Measurements from ENCODE around the gene DGCR6.
"Not testable (repeated sequence)": the region's sequence is repeated elsewhere in the genome, so short reads cannot be mapped to it uniquely, and the experiment has no call there.

Gene DGCR6

GRCh38 chr22:18931905-18932652 lies 26.0 kb downstream of the DGCR6 start:
- DNase-seq (ENCODE audit: low spot score) = no peak

GRCh38 chr22:18933914-18934313 lies 27.8 kb downstream of the DGCR6 start:
- DNase-seq (ENCODE audit: low spot score) = no peak

GRCh38 chr22:18934688-18935087 lies 28.6 kb downstream of the DGCR6 start:
- DNase-seq (ENCODE audit: low spot score) = not testable (repeated sequence)

GRCh38 chr22:18935889-18936529 lies 29.9 kb downstream of the DGCR6 start, which contains the start of gene PRODH:
Gene PRODH, minus strand, starts transcription at chr22:18936293. Its CDS starts 6 bp downstream, at chr22:18936287.
- DNase-seq (ENCODE audit: low spot score) = no peak

DNA sequence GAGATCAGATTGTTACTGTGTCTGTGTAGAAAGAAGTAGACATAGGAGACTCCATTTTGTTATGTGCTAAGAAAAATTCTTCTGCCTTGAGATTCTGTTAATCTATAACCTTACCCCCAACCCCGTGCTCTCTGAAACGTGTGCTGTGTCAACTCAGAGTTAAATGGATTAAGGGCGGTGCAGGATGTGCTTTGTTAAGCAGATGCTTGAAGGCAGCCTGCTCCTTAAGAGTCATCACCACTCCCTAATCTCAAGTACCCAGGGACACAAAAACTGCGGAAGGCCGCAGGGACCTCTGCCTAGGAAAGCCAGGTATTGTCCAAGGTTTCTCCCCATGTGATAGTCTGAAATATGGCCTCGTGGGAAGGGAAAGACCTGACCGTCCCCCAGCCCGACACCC lies 32.6 kb downstream of the DGCR6 start:
- DNase-seq (ENCODE audit: low spot score) = not testable (repeated sequence)

DNA sequence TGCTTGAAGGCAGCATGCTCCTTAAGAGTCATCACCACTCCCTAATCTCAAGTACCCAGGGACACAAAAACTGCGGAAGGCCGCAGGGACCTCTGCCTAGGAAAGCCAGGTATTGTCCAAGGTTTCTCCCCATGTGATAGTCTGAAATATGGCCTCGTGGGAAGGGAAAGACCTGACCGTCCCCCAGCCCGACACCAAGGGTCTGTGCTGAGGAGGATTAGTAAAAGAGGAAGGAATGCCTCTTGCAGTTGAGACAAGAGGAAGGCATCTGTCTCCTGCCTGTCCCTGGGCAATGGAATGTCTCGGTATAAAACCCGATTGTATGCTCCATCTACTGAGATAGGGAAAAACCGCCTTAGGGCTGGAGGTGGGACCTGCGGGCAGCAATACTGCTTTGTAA lies 41.0 kb downstream of the DGCR6 start:
- not testable (repeated sequence) for DNase-seq (ENCODE audit: low spot score)

- DNase-seq (ENCODE audit: low spot score) = no peak
Observed at GRCh38 chr22:18947905-18948304, 41.8 kb downstream of the DGCR6 start.

GRCh38 chr22:18950141-18950540 lies 44.0 kb downstream of the DGCR6 start:
- DNase-seq (ENCODE audit: low spot score) = no peak

GRCh38 chr22:18952022-18952421 lies 45.9 kb downstream of the DGCR6 start:
- no peak for DNase-seq (ENCODE audit: low spot score)

DNA sequence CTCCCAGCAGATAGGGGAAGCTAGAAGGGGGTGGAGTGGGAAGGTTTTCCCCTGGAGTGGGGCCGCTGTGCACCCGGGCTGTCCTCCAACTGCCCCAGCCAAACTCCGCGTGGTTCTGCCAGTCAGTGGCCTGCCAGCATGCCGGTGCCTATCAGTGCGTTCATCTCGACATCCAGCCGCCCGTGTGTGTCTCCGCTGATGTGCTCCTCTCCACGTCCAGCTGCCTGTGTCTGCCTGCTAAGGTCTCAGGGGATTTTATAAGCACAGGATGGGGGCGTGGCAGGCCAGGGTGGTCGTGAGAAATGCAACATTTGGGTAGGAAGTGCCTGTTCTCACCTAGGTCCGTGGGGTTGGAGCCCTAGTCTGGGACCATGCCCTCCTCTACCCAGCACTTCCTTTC lies 47.0 kb downstream of the DGCR6 start:
- DNase-seq (ENCODE audit: low spot score) = not testable (repeated sequence)

DNA sequence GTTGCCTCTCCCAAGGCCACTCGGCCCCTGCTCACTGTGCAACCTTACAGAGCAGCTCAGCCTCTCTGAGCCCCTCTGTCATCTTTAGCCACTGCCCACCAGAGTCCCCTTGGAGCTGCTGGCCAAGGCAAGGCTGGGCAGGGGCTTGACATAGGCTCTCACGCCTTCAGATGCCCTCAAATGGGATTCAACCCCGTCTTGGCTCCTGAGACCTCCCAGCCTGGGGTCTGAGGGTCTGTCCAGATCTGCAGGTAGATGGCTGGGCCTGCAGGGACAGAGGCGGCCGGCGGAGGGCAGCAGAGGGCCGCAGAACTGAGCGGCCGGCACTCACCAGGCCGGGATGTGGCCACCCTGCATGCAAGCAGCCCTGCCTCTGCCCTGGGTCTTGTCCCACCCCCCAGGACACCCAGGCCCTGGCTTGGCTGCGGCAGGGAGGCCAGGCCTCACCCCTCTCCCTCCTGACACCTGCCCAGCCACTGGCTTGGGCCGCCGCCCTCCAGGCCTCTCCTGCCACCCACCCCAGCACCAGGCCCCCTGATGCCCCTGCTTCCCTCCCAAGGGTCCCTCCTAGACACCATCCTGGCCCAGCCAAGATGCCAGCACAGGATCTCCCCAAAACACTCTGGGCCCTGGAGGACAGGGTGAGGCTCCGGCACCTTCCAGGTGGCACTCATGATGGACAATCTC lies 48.3 kb downstream of the DGCR6 start:
- peak; percentile 64 for DNase-seq (ENCODE audit: low spot score)

- DNase-seq (ENCODE audit: low spot score) = no peak
Observed at GRCh38 chr22:18954990-18955571, 49.0 kb downstream of the DGCR6 start.

GRCh38 chr22:18955696-18956095 lies 49.6 kb downstream of the DGCR6 start:
- no peak for DNase-seq (ENCODE audit: low spot score)

DNA sequence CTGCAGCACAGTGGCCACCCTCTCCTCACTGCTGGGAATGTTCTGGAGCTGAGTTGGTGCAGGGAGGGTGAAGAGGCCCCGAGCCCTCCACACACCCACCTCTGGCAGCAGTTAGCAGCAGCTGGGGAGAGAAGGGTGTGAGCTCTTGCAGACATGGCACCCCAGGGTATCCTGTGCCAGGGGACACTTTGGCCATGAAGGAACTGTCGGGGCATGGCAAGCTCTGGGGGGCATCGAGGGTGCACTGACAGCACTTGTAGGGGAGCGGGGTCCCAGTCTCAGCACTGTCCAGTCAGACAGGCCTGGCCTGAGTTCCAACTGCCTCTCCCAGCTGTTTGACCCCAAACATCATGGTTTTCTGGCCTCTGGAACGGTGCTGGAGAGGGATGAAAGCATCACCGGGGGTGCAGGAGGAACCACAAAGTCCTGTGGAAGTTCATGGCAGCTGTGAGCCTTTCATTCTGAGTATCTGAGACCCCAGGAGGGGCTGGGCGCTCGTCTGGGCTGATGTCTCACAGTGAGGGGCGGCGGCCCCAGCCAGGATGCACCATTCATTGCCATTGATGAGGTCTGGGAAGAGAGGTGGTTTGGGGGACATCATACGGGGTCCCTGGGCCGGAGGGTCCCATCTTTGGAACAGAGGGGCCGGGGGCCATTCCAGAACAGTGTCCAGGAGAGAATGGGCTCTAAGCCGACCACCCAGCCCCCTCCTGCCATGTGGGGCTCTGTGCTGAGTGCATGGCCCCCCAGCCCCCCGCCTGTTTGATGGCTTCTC lies 50.2 kb downstream of the DGCR6 start:
- DNase-seq (ENCODE audit: low spot score) = not testable (repeated sequence)

DNA sequence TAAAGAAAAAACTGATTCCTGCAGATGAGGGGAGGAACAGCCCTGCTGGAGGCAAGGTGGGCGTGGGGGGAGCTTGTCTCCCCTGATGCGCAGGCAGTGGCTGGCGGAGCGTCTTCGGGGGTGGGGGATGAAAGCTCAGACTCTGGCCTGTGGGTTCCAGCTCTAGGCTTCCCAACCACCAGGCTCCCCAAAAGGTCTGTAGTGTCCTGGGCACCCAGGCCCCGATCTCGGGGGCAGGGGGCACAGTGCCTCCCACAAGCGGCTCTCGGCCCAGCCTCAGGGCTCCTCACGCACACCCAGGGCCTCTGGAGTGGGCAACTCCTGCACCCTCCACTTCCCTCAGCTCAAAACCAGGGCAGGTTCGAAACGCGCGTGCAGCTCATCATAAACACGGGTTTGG lies 50.8 kb downstream of the DGCR6 start:
- DNase-seq (ENCODE audit: low spot score) = not testable (repeated sequence)

- not testable (repeated sequence) for DNase-seq (ENCODE audit: low spot score)
Observed at GRCh38 chr22:18957621-18958320, 51.7 kb downstream of the DGCR6 start.

DNA sequence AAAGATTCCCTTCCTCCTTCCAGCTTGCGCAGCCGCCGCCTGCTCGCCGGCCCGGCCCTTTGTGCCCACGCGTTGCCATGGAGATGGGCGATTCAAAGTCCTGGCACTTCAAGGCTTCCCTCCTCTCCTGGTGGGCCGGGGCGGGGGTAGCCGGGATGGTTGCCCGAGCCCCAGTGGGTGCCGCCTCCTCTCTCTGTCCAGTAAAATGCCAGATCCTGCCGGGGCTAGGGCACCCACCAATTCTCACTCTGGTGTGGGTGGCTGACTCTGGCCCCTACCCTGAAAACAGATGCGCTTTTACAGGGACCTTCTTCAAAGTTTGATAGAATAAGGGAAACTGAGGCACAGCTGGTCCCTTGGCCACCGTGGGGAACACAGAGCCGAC lies 52.2 kb downstream of the DGCR6 start:
- DNase-seq (ENCODE audit: low spot score) = not testable (repeated sequence)

DNA sequence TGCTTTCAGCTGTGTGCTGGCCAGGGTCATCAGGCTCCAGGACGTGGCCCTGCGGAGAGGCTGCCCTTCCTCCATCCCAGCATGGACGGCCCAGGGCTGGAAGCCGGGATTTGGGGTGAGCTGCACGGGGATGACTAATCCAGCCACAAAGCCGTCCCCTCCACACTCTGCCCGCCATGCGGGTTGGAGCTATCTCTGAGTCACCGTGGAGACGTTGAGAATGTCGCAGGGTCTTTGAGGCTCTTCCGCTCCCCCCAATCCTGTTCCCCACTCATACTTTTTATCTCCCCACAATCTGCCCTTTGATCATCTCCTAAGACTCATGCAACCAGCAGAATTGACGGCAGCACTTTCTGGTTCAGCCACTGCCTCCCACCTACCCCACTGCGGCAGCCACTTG lies 52.6 kb downstream of the DGCR6 start:
- DNase-seq (ENCODE audit: low spot score) = not testable (repeated sequence)

DNA sequence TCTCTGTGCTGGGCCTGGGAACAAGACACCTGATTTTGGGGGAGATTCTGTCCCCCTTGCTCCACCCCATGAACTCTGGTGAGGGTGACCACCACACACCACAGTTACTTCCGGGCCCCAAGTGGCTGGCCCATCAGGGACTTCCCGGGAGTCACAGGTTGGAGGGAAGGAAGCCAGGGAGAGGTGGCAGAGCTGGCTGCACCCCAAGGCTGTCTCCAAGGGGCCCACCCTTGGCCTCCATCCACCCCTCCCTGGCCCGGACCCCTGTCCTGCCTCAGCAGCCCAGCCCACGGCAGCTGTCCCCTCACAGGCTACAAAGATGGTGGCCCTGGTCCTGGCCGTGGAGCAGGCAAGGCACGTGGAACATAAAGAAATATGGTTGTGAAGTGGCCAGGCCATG lies 53.1 kb downstream of the DGCR6 start:
- not testable (repeated sequence) for DNase-seq (ENCODE audit: low spot score)

GRCh38 chr22:18959741-18960140 lies 53.6 kb downstream of the DGCR6 start:
- DNase-seq (ENCODE audit: low spot score) = not testable (repeated sequence)

DNA sequence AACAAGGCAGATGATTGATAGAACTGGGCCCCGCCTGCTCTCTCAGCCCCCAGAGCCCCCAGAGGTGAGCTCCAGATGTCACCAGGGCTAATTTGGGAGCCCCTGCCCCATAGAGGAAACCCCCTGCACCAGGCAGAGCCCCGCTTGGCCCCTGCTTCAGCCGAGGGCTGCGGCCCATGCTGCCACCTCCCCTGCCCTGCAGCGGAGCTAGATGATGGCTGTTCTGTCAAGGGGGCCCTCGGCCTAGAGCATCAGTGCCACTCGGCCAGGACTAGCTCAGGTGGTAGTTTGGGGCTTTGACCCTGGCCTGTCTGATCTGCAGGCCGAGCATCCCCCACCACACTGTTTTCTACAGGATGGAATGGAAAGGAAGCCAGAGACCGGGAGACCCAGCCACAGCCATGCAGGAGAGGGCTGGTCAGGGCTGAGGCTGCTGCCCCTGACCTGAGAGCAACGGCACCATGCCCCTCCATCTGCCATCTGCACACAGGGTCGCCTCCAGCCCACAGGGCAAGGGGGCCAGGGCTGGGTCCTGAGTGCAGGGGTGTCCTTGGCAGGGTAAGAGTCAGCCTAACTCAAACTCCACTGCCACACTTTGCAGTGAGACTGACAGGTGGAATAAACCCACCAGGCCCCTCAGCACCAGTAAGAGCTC lies 54.2 kb downstream of the DGCR6 start:
- DNase-seq (ENCODE audit: low spot score) = not testable (repeated sequence)
